SK-N-SH (cell line): Measurements from ENCODE around the gene SLC22A4. TPM values are rescaled to one million over a fixed set of nuclear protein-coding genes. Genes with fewer than 3 reads are reported as not detected.

Source experiments
- CTCF ChIA-PET: fragments of 300-600, 350-600 bp; formaldehyde crosslinking; extraction: SDS; loops from one replicate; lab custom pipeline; 2021; lab: Yijun Ruan, JAX
- POLR2A ChIA-PET: fragments of 350-600 bp; sonication (Branson Sonifier 250); formaldehyde crosslinking; extraction: SDS; loops from one replicate; lab custom pipeline; 2020; ENCODE audit warnings: antibody characterized with exemption, inconsistent platforms; lab: Yijun Ruan, JAX
- DNase-seq: peaks from one replicate; pipeline ENCODE4 v3.0.0; 2012
- H2AFZ ChIP-seq: fragments of 200-600 bp; sonication (generic); 2 replicates; pipeline ENCODE4 v1.8.1; 2016; ENCODE audit warnings: antibody characterized with exemption, mild to moderate bottlenecking, low read depth
- H3F3A ChIP-seq: fragments of 200-600 bp; sonication (generic); replicated peaks from 2 replicates; pipeline ENCODE3; 2016; ENCODE audit warnings: antibody characterized with exemption, mild to moderate bottlenecking; ENCODE audit not compliant: insufficient read depth
- H3K27ac ChIP-seq, 2 experiments: fragments of 200-500 bp in 1 of 2; fragments of 200-600 bp in 1 of 2; sonication (Bioruptor generic) in 1 of 2; sonication (generic), shearing (Covaris generic) in 1 of 2; 2 replicates each; pipeline versions ENCODE4 v1.5.1 to v1.6.1; 2014 to 2016; ENCODE audit warnings: low read depth in 2 of 2, inconsistent platforms in 1 of 2, low read length in 1 of 2, mild to moderate bottlenecking in 1 of 2, mixed read lengths in 1 of 2
- H3K27me3 ChIP-seq: fragments of 200-600 bp; sonication (generic), shearing (Covaris generic); 2 replicates; pipeline ENCODE4 v1.6.1; 2016; ENCODE audit warnings: mixed run types; ENCODE audit not compliant: insufficient read depth
- H3K36me3 ChIP-seq, 2 experiments: fragments of 200-500 bp in 1 of 2; fragments of 200-600 bp in 1 of 2; sonication (Bioruptor generic) in 1 of 2; sonication (generic) in 1 of 2; replicated peaks in 1 of 2; 2 replicates each; pipeline versions ENCODE3 to v1.5.1; 2014 to 2016; ENCODE audit warnings: low read length in 1 of 2, mild to moderate bottlenecking in 1 of 2; ENCODE audit not compliant: insufficient read depth in 2 of 2, control insufficient read depth in 1 of 2
- H3K4me1 ChIP-seq, 2 experiments: fragments of 200-500 bp in 1 of 2; fragments of 200-600 bp in 1 of 2; sonication (Bioruptor generic) in 1 of 2; sonication (generic), shearing (Covaris generic) in 1 of 2; 2 replicates each; pipeline versions ENCODE4 v1.5.1 to v1.6.1; 2014 to 2016; ENCODE audit warnings: low read depth in 1 of 2, low read length in 1 of 2, mixed run types in 1 of 2; ENCODE audit not compliant: insufficient read depth in 2 of 2, control insufficient read depth in 1 of 2
- H3K4me2 ChIP-seq: fragments of 200-600 bp; sonication (generic), shearing (Covaris generic); 2 replicates; pipeline ENCODE4 v1.6.1; 2017; ENCODE audit warnings: mixed run types
- H3K4me3 ChIP-seq, 2 experiments: fragments of 200-500 bp in 1 of 2; fragments of 200-600 bp in 1 of 2; sonication (Bioruptor generic) in 1 of 2; sonication (generic), shearing (Covaris generic) in 1 of 2; 2 replicates each; pipeline versions ENCODE4 v1.5.1 to v1.8.1; 2014 to 2016; ENCODE audit warnings: low read depth in 2 of 2, inconsistent platforms in 1 of 2, low read length in 1 of 2, mild to moderate bottlenecking in 1 of 2, mixed read lengths in 1 of 2, moderate library complexity in 1 of 2
- H3K79me2 ChIP-seq: fragments of 200-600 bp; sonication (generic); 2 replicates; pipeline ENCODE4 v1.8.1; 2017; ENCODE audit warnings: mild to moderate bottlenecking; ENCODE audit not compliant: insufficient read depth
- H3K9ac ChIP-seq: fragments of 200-600 bp; sonication (generic); 2 replicates; pipeline ENCODE4 v1.6.1; 2017; ENCODE audit warnings: mixed run types
- H3K9me2 ChIP-seq: fragments of 200-600 bp; sonication (generic); 2 replicates; pipeline ENCODE4 v1.6.1; 2017; ENCODE audit warnings: mixed run types
- H3K9me3 ChIP-seq: fragments of 200-600 bp; sonication (generic); 2 replicates; pipeline ENCODE4 v1.6.1; 2017; ENCODE audit warnings: mixed run types, mild to moderate bottlenecking, moderate library complexity
- H4K20me1 ChIP-seq: fragments of 200-600 bp; sonication (generic); 2 replicates; pipeline ENCODE4 v1.6.1; 2017; ENCODE audit warnings: mild to moderate bottlenecking, mixed run types; ENCODE audit not compliant: insufficient read depth
- ELF1 ChIP-seq: IDR thresholded peaks from 2 replicates; pipeline ENCODE4 v1.4.0; 2012
- EP300 ChIP-seq, 2 experiments: IDR thresholded peaks; 2 replicates each; pipeline versions ENCODE4 v1.4.0 to v1.6.1; 2012; ENCODE audit warnings: borderline replicate concordance in 1 of 2, low read depth in 1 of 2, low read length in 1 of 2
- EZH2phosphoT487 ChIP-seq: fragments of 200-600 bp; sonication (generic); IDR thresholded peaks from 2 replicates; pipeline ENCODE4 v1.6.1; 2017; ENCODE audit warnings: low read depth, mixed run types, mild to moderate bottlenecking, antibody characterized with exemption, moderate library complexity, borderline replicate concordance
- FOXJ3 ChIP-seq: sonication (generic); formaldehyde crosslinking; IDR thresholded peaks from 2 replicates; pipeline ENCODE4 v1.5.1; 2020; ENCODE audit warnings: mild to moderate bottlenecking, missing genetic modification reagents
- FOXM1 ChIP-seq: IDR thresholded peaks from 2 replicates; pipeline ENCODE4 v1.4.0; 2012; ENCODE audit warnings: low read depth, mild to moderate bottlenecking
- GATA2 ChIP-seq: sonication (generic); formaldehyde crosslinking; IDR thresholded peaks from 2 replicates; pipeline ENCODE4 v1.5.0; 2020; ENCODE audit warnings: mild to moderate bottlenecking, missing genetic modification reagents
- JUND ChIP-seq: IDR thresholded peaks from 2 replicates; pipeline ENCODE4 v1.4.0; 2012
- RAD21 ChIP-seq: IDR thresholded peaks from 2 replicates; pipeline ENCODE4 v1.6.1; 2012; ENCODE audit warnings: mild to moderate bottlenecking, low read length
- RCOR1 ChIP-seq: fragments of 150-350 bp; IDR thresholded peaks from 2 replicates; pipeline ENCODE4 v1.6.1; 2017; ENCODE audit warnings: antibody characterized with exemption, low read length
- RFX5 ChIP-seq: IDR thresholded peaks from 2 replicates; pipeline ENCODE4 v1.6.1; 2012; ENCODE audit warnings: mild to moderate bottlenecking, improper control_type of control experiment, low read length
- SMC3 ChIP-seq: IDR thresholded peaks from 2 replicates; pipeline ENCODE4 v1.6.1; 2012; ENCODE audit warnings: low read depth, low read length, improper control_type of control experiment
- TEAD4 ChIP-seq: IDR thresholded peaks from 2 replicates; pipeline ENCODE4 v1.4.0; 2012; ENCODE audit warnings: mild to moderate bottlenecking, borderline replicate concordance; ENCODE audit not compliant: insufficient read depth
- YY1 ChIP-seq: IDR thresholded peaks from 2 replicates; pipeline ENCODE4 v1.4.0; 2012; ENCODE audit warnings: low read depth, mild to moderate bottlenecking
- WGBS: methylation state at CpG from one replicate; pipeline ENCODE4 v1.1.6; 2017; ENCODE audit warnings: low lambda C conversion rate; 5-methylcytosine and 5-hydroxymethylcytosine counted together
- polyA plus RNA-seq, 3 experiments: library from polyadenylated mRNA; depleted of rRNA; stranded (reverse); fragments of >200 nt; gene quantifications; 2 replicates each; pipeline ENCODE4 v1.2.3, GENCODE V29; 2012
- TF ChIP-seq, protein P1 (sequence below): fragments of 200-600 bp; sonication (generic); IDR thresholded peaks from 2 replicates; pipeline ENCODE4 v1.6.1; 2017; ENCODE audit warnings: antibody characterized with exemption, mild to moderate bottlenecking, moderate library complexity
- TF ChIP-seq, protein P2 (sequence below): IDR thresholded peaks from 2 replicates; pipeline ENCODE4 v1.6.1; 2012; ENCODE audit warnings: mild to moderate bottlenecking, low read depth, low read length, moderate library complexity
- TF ChIP-seq, protein P3 (sequence below): IDR thresholded peaks from 2 replicates; pipeline ENCODE4 v1.4.0; 2012; ENCODE audit warnings: low read depth, borderline replicate concordance
- TF ChIP-seq, protein P4 (sequence below): fragments of 150-350 bp; IDR thresholded peaks from 2 replicates; pipeline ENCODE4 v1.6.1; 2016; ENCODE audit warnings: mild to moderate bottlenecking, low read depth, low read length

Gene SLC22A4
- polyA plus RNA-seq, 1 of the 3 experiments (the other 2 are of a cell fraction), result 3.3 TPM

DNA sequence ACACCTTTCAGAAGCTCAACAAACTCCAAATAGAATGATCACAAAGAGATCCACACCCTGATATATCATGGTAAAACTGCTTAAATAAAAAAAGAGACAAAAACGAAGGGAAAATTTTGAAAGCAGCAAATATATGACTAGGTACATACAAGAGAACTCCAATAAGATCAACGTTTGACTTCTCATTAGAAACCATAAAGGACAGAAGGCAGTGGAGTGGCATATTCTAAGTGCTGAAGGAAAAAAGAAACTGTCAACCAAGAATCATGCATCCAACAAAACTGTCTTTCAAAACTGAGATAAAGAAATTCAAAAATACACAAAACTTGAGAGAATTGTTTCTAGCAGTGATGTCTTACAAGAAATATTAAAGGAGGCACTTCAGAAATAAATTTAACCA, 11.2 kb downstream of the SLC22A4 start:
- no peak overlapping the region for H3K4me3 ChIP-seq
- no peaks in the 10 kb centered on the region for H3K27me3 ChIP-seq
- no peak overlapping the region for H3K27ac ChIP-seq
- H3K9me3 ChIP-seq, result no peaks in the 10 kb centered on the region
- H3K36me3 ChIP-seq, result peaks cover 0 to 4% of the 10 kb centered on the region in 2 experiments
- H3K79me2 ChIP-seq, result no peaks in the 10 kb centered on the region
- TF ChIP-seq FOXM1, result no peak
- no peak for TF ChIP-seq GATA2 (CRISPR knock-in tag)
- no peak for TF ChIP-seq FOXJ3 (CRISPR knock-in tag)
- TF ChIP-seq ELF1, result no peak
- TF ChIP-seq, protein P1, sequence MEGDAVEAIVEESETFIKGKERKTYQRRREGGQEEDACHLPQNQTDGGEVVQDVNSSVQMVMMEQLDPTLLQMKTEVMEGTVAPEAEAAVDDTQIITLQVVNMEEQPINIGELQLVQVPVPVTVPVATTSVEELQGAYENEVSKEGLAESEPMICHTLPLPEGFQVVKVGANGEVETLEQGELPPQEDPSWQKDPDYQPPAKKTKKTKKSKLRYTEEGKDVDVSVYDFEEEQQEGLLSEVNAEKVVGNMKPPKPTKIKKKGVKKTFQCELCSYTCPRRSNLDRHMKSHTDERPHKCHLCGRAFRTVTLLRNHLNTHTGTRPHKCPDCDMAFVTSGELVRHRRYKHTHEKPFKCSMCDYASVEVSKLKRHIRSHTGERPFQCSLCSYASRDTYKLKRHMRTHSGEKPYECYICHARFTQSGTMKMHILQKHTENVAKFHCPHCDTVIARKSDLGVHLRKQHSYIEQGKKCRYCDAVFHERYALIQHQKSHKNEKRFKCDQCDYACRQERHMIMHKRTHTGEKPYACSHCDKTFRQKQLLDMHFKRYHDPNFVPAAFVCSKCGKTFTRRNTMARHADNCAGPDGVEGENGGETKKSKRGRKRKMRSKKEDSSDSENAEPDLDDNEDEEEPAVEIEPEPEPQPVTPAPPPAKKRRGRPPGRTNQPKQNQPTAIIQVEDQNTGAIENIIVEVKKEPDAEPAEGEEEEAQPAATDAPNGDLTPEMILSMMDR, result no peak
- no peak for TF ChIP-seq YY1
- TF ChIP-seq SMC3, result no peak
- no peak for TF ChIP-seq JUND
- no peak for TF ChIP-seq TEAD4
- H3K9ac ChIP-seq, result no peak overlapping the region
- H4K20me1 ChIP-seq, result no peaks in the 10 kb centered on the region
- H3K4me2 ChIP-seq, result no peak overlapping the region
- no peaks in the 10 kb centered on the region for H3K9me2 ChIP-seq
- peaks cover 0 to 18% of the 10 kb centered on the region in 2 experiments; a peak in 1 of 4 replicates for H3K4me1 ChIP-seq
- ChIA-PET CTCF (no interaction called here), POLR2A (no interaction called here)
- 88% methylated on average over 2 of the region's 2 CpGs for WGBS
- no peaks in the 10 kb centered on the region for H3F3A ChIP-seq
- no peak overlapping the region for H2AFZ ChIP-seq
- no peak for DNase-seq

DNA sequence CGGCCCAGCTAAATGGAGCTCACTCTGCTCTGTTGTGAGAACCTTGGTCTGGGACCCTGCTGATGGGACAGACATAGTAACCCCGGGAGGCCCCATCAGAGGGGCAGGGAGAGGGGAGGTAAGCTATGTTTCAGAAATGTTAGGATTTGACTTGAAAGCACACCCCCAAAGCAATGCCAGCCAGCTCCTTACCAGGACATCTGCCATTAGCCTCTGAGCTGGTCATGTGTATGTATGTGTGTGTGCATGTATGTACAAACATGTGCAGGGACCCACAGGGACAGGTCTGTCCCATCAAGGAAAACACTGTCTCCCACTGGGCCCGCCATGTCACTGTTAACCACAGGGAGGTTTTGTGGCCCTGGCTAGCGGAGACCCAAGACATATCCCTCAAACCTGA, 14.5 kb downstream of the SLC22A4 start:
- no peaks in the 10 kb centered on the region for H4K20me1 ChIP-seq
- H3K9ac ChIP-seq, result no peak overlapping the region
- H3K4me1 ChIP-seq, result peaks cover 0 to 8% of the 10 kb centered on the region in 2 experiments; a peak in 1 of 4 replicates
- H3F3A ChIP-seq, result no peaks in the 10 kb centered on the region
- no peak overlapping the region for H2AFZ ChIP-seq
- ChIA-PET CTCF (interaction anchor here (1.3 to 2.3 kb wide), 4 partner anchors 8 to 60 kb away, joined by 3 to 6 read pairs (median 4); partner anchors contain the start of genes SLC22A4 and SLC22A5), POLR2A (interaction anchor here (0.7 kb wide), 1 partner anchor 51 kb away, joined by 3 read pairs; the partner anchor contains the start of gene PDLIM4)
- H3K79me2 ChIP-seq, result no peaks in the 10 kb centered on the region
- no peaks in the 10 kb centered on the region for H3K27me3 ChIP-seq
- H3K36me3 ChIP-seq, result peaks cover 0 to 4% of the 10 kb centered on the region in 2 experiments
- no peak overlapping the region for H3K4me3 ChIP-seq
- H3K9me2 ChIP-seq, result no peaks in the 10 kb centered on the region
- WGBS, result 91% methylated on average over 4 of the region's 4 CpGs
- no peak overlapping the region for H3K4me2 ChIP-seq
- H3K9me3 ChIP-seq, result no peaks in the 10 kb centered on the region
- no peak overlapping the region; a peak in 1 of 4 replicates for H3K27ac ChIP-seq
- DNase-seq, result no peak
- TF ChIP-seq RCOR1 (no peak), EZH2phosphoT487 (no peak), TEAD4 (no peak), RAD21 (no peak), EP300 (IDR thresholded peaks at IDR 0.05; ENCODE audit: borderline replicate concordance in 1 of 2, low read depth in 1 of 2, low read length in 1 of 2) (no peak), RFX5 (no peak)
- TF ChIP-seq, protein P1, result no peak
- TF ChIP-seq, protein P2, sequence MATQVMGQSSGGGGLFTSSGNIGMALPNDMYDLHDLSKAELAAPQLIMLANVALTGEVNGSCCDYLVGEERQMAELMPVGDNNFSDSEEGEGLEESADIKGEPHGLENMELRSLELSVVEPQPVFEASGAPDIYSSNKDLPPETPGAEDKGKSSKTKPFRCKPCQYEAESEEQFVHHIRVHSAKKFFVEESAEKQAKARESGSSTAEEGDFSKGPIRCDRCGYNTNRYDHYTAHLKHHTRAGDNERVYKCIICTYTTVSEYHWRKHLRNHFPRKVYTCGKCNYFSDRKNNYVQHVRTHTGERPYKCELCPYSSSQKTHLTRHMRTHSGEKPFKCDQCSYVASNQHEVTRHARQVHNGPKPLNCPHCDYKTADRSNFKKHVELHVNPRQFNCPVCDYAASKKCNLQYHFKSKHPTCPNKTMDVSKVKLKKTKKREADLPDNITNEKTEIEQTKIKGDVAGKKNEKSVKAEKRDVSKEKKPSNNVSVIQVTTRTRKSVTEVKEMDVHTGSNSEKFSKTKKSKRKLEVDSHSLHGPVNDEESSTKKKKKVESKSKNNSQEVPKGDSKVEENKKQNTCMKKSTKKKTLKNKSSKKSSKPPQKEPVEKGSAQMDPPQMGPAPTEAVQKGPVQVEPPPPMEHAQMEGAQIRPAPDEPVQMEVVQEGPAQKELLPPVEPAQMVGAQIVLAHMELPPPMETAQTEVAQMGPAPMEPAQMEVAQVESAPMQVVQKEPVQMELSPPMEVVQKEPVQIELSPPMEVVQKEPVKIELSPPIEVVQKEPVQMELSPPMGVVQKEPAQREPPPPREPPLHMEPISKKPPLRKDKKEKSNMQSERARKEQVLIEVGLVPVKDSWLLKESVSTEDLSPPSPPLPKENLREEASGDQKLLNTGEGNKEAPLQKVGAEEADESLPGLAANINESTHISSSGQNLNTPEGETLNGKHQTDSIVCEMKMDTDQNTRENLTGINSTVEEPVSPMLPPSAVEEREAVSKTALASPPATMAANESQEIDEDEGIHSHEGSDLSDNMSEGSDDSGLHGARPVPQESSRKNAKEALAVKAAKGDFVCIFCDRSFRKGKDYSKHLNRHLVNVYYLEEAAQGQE, result no peak
- TF ChIP-seq, protein P3, sequence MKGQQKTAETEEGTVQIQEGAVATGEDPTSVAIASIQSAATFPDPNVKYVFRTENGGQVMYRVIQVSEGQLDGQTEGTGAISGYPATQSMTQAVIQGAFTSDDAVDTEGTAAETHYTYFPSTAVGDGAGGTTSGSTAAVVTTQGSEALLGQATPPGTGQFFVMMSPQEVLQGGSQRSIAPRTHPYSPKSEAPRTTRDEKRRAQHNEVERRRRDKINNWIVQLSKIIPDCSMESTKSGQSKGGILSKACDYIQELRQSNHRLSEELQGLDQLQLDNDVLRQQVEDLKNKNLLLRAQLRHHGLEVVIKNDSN, result no peak
- TF ChIP-seq, protein P4, sequence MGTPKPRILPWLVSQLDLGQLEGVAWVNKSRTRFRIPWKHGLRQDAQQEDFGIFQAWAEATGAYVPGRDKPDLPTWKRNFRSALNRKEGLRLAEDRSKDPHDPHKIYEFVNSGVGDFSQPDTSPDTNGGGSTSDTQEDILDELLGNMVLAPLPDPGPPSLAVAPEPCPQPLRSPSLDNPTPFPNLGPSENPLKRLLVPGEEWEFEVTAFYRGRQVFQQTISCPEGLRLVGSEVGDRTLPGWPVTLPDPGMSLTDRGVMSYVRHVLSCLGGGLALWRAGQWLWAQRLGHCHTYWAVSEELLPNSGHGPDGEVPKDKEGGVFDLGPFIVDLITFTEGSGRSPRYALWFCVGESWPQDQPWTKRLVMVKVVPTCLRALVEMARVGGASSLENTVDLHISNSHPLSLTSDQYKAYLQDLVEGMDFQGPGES, result no peak
